Activated naive CD4-positive, alpha-beta T cell treated with Interleukin-2 at 50 U/mL for 16 hours (primary cell): ENCODE results near the gene PHGDH.
"Not testable (repeated sequence)": the region's sequence is repeated elsewhere in the genome, so short reads cannot be mapped to it uniquely, and the experiment has no call there.

Experiments
- DNase-seq: peaks from one replicate; pipeline ENCODE4 v3.0.0-alpha.2; 2020

Gene PHGDH

DNA sequence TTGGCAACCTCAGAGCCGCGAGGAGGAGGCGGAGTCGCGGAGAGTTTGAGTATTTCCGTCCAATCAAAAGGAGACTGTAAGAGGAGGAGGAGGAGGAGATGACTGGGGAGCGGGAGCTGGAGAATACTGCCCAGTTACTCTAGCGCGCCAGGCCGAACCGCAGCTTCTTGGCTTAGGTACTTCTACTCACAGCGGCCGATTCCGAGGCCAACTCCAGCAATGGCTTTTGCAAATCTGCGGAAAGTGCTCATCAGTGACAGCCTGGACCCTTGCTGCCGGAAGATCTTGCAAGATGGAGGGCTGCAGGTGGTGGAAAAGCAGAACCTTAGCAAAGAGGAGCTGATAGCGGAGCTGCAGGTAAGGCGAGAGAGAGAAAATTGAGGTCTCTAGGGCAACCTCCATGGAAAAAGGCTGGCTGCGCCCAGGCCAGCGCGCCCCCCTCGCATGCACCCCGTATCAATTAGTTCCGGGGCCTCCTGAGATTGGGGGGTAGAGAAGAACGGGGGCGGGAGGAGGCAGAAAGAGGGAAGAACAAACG is at the start of gene PHGDH:
Gene PHGDH, plus strand, starts transcription at position 131 of the 538 bp plus-strand sequence. Its CDS starts 89 bp downstream, at position 220.
- peak; percentile 31 for DNase-seq

DNA sequence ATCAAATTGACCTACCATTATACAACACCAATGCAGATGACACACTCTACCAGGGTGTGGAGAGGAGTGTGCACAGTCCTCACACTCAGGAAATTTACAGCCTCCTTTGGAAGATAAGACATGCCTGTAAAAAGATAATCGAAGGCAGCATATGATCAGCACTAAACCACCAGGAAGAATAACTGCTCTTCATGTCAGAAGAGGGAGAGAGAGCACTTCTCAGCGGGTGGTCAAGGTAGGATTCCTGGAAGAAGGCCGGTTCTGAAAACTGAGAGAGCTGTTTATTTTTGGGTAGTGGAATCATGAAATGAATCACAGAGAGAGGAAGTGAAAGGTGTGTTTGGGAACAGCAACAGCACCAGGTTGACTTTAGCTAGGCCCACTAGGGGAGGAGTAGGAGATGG is 49.7 kb upstream of the PHGDH start:
- DNase-seq = no peak

DNA sequence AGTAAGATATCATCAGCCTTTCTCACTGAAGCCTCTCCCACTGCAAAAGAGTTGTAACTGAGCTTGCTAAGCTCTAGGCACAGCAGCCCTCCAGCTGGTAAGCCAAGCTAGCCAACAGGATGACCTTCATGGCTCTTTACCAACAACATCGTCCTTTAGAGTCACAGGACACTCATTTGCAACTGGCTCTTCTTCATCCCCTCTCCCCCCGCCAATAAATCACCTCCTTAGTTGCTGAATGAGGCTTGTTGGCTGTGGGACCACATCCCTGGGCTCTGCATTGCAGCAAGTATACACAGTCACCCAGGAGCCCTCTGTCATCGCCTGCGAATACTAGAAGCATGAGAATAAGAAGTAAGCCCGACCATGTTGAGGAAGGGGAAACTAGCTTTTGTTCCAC is 47.7 kb upstream of the PHGDH start:
- DNase-seq = no peak

DNA sequence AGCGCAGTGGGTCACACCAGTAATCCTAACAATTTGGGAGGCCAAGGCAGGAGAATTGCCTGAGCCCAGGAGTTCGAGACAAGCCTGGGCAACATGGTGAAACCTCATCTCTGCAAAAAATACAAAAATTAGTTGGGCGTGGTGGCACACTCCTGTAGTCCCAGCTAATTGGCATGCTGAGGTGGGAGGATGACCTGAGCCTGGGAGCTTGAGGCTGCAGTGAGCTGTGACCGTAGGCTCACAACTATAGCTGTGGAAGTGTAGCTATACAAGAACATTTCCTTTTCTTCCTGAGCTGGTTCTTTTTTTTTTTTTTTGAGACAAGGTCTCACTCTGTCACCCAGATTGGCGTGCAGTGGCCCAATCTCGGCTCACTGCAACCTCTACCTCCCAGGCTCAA is 44.6 kb upstream of the PHGDH start:
- no peak for DNase-seq

DNA sequence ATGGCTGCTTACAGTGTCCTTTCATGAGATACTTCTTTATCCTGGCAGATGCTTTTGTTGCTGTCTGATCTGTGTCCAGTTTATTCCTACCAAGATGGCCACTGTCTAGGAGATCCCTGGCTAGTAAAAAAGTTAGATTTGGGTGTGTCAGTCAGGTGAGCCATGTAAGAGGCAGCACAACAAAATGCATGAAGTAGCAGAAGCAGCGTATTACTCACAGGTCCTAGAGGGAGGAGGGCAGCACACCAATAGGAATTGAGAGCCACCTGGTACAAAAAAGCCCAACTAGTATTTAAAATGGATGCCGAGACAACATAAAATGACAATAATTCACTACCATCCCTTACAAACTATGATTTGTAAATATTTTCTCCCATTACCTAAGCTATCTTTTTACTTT is 40.8 kb upstream of the PHGDH start:
- DNase-seq = no peak

DNA sequence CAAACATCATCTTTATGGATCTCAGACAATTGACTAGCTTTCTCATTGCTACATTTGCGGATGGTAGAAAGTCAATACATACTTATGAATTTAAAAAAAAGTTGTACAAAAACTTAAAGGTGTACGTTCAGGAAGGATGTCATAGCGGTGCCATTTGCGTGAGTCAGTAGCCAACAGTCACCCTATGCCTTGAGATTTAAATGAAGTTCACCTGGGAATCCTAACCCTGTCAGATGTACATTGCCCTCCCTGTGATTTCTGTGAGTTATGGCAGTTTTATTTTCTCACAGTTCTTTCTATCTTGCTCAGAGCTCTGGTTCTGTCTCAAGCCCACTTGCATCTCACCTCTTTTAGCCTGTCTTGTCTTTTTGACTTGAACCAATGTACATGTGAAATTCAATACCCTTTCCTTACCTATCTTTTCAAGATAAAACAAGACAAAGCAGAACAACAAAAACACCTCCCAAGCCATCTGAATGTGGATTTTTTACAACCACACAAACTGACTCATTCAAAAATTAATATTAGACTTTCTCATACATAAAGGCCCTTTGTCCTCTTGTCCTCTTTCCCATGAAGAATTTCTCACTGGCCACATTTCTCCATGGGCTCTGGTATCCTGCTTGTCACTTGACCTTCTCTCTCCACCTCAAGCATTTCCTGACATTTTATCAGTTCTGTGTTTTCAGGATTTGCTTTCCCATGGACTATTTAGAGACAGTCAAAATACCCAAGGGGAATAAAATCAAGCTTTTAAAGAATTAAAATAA is 38.4 kb upstream of the PHGDH start:
- no peak for DNase-seq

DNA sequence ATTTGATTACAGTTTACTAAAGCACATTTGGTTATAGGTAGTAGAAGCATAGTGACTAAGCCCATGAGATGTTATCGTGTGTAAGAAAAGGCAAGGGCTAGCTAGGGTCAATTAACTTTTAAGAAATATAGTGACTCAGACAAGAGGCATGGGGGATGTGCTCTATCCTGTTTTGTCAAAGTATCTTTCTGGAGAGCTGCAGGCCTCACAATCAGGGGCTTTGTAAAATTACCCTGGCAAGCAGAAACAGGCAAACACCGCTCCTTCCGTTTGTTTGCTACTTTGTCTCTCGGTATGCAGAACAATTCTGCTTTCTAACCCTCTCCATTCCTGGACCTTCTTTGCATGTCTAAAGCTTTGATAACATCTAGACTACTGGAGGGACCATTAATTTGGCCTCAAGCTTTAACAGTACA is 37.6 kb upstream of the PHGDH start:
- no peak for DNase-seq

DNA sequence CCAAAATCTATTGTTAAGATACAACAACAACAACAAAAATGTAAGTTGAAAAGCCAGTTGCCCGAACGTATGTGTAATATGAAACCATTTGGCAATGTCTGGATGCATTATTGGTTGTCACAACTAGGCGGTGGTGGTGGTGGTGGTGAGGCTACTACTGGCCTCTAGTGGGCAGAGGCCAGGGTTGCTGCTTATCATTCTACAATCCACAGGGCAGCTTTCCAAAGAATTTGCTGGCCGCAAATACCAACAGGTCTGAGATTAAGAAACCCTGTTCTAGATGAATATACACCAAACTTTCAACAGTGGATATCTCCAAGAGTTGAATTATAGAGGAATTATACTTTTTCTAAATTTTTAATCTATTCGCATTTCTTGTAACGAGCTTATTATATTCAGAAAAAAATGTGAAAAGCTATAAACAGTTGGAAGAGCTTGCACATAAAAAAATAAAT is 36.9 kb upstream of the PHGDH start:
- DNase-seq = peak; percentile 32

DNA sequence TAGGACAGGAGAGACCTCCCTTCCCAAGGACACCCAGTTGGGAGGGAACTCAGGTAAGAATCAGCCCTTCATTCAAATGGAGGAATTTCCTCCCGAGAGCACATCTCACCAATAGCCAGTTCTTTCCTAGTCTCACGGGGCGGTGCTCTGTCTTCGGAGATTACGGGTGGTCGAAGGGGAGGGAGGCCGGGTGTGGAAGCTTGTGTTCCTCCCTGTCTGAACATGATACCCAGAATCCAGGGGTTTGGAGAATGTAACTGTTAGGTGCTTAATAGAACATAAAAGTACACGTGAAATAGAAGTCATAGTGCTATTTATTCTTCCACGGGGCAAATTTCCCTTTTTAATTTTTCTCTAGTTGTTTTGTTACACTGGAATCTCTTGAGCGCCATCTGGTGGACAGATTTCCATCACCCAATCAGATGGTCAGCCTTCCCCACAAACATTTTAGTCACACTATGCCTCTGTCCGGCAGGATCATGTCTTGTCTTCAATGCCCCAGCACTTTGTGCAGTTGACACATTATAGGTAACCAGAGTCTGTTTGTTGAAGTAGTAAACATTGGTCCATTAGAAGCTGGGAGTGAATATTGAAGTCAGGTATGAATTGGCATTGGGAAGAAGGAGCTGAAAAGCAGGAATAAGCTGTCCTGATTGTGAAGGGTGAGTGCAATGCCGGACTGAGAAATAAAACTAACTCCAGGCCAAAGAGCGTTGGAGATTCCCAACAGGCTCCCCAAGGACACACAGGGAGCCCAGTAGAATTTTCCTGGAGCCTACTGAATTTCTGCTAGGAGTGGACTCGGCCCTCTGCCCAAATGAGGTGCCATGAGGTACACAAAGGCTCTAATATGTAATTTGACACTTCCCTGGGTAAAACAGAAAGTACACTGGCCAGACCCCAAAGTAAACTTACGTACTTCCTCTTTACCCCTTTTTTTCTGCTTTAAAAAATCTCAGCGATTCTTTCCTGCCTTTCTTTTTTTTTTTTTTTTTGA is 36.1 kb upstream of the PHGDH start:
- DNase-seq = peak; percentile 52

DNA sequence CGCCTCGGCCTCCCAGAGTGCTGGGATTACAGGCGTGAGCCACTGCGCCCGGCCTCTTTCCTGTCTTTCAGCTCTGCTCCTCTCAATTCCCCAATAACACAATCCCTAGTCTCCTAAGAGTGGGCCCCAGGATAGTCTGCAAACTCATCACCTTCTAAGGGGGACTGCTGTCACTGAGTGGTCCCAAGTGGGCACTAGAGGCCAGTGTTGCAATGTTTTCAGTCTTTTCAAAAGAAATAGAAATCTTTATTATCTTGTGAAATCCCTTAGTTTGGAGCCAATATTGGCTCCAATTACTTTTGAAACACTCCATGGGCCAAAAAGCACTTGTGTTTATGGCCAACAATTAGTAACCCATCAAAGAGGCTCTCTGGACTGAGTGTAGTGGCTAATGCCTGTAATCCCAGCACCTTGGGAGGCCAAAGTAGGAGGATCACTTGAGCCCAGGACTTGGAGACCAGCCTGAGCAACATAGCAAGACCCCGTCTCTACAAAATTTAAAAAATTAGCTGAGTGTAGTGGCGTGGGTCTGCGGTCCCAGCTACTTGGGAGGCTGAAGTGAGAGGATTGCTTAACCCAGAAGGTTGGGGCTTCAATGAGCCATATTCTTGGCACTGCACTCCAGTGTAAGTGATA is 35.0 kb upstream of the PHGDH start:
- no peak for DNase-seq

DNA sequence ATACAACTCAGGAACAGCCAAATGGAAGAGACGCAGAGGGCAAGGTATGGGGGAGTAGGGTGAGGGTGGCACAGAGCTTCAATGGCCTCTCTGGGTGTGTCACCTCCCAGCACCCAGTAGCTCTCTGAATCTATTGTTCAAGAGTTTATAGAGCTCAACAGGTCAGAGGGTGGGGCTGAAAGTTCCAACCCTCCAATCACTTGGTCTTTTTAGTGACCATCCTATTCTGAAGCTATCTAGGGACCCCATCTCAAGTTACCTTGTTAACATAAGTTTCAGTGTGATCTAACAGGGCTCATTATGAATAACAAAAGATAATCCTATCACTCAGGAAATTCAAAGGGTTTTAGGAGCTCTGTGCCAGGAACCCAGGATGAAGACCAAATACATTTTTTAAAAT is 32.5 kb upstream of the PHGDH start:
- DNase-seq = no peak

DNA sequence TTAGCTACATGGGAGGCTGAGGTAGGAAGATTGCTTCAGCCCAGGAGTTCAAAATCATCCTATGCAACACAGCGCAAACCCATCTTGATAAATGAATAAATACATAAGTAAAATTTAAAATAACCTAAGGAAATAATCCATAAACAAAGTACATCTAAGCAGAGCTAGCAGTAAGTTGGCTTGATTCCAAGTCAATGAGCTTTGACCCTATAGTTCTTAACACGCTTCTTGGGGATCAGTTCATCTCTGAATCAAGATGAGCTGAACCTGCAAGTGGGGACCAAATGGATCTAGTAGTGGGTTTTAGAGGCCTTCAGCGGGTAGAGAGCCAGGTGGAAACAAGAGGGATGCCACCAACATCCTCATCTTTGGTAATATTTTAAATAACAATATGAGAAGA is 31.5 kb upstream of the PHGDH start:
- DNase-seq = no peak

DNA sequence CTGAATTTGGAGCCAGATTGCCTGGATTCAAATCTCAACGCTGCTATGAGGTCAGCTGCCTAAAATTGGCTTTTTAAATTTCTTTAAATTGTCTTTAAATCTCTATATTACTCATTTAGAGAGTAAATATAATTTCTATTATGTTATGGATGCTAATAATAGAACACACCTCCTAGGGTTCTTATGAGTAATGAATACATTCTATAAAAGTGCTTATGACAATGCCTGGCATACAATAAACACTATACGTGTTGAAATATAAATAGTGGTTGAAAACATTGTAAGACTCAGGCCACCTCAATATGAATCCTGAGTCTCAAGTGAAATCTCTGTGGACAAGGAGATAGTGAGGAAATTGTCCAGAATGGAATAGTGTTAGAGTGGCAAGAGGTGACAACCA is 31.0 kb upstream of the PHGDH start:
- no peak for DNase-seq

DNA sequence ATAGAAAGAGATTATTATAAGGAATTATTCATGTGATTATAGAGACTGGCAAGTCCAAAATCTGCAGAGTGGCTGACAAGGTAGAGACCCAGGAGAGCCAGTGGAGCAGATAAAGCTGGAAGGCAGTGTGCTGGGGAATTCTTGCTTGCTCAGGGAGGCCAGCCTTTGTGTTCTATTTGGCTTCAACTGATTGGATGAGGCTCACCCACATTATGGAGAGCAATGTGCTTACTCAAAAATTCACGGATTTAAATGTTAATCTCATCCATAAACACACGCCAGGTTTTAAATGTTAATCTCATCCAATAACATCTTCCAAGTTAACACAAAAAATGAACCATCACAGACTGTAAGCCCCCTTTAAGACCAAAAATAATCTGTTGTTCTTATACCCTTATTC is 30.2 kb upstream of the PHGDH start:
- DNase-seq = no peak

DNA sequence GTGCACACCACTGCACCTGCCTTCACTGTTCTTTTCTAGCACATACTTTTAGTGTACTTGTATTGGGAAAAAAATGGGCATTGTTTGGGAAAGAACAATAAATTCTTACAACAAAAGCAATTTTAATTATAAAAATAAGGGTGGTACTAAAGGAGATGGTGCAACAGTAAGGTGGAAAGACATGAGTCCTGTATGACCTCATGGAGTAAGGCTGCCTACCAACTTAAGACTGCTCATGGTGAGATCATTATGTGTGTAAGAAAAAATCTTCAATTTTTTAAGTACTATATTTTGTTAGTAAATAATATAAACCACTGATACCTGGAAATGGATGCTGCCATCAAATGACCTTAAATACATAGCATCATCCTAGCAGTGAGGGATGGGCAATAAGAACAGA is 29.6 kb upstream of the PHGDH start:
- DNase-seq = no peak

DNA sequence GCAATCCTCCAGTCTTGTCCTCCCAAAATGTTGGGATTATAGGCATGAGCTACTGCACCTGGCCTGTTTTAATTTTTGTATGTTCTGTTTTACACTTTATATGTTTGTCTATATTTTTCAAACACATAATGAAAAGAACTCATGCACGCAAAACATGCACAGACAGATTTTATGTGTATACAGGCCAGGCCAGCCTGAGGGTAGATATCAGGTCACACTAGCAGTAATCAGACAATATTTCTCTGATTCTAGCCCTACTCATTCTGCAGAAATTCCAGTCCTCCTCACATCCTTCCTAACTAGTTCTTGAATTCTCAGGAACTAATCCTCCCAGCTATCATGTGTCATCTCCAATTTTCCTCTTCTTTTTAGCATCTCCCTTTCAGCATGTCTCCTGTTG is 27.8 kb upstream of the PHGDH start:
- DNase-seq = no peak

DNA sequence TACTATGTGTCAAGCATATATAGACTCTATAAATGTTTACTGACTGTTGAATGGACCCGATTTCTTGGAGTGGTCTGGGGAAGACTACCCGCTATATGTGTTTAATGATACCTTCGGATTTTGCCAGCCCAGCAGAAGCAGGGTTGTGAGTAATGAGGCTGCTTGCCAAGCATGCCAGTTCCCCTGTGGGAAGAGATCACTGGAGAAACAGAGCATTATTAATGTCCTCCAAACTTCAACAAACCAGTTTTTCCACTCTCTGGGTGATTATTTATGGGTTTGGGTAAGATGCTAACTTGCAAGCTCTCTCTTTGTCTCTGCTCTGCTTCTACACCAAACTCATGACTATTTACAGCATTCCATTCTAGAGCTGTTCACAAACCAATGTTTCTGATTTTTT is 25.1 kb upstream of the PHGDH start:
- DNase-seq = no peak

DNA sequence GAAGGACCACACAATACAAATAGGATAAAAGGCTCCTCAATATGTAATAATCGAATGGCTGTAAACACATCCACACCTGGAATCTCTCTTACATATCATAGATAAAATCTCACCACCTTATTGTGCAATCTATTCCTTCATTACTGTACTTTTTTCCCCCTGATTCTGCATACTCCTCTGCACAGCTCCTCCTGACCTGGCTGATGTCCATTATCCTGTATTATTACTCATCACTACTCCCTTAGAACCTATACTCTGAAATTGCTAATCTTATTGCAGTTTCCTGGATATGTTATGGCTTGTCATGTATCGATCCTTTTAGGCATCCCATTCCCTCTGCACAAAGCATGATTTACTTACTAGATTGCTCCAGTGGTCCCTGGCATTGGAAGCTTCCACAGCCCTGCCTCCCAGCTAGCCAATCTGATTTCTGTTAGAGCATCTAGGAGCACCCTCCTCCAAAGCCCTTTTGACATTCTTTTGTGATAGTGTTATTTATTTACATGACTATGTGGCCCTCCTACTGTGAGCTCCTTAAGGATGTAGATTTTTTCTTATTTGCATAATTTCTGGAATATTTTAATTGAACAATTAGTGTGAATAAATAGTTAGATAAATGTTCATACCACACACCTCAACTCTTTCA is 24.2 kb upstream of the PHGDH start:
- no peak for DNase-seq

DNA sequence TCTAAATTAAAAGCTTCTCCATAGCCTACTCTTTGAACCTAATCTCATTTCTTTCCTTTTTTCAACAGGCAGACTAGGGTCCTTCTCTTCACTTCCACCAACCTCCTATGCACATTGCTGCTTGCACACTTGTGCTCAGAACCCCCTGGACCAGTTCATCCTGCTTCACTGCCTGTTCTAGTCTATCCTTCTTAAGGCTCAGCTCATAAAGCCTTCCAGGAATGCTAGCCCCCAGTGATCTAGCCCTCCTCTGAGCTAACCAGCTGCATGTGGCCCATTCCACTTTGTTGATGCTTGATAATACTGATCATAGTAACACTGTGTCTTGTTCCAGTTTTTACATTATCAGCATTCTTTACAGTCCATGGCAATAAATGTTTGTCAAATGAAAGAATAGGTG is 22.9 kb upstream of the PHGDH start:
- no peak for DNase-seq

DNA sequence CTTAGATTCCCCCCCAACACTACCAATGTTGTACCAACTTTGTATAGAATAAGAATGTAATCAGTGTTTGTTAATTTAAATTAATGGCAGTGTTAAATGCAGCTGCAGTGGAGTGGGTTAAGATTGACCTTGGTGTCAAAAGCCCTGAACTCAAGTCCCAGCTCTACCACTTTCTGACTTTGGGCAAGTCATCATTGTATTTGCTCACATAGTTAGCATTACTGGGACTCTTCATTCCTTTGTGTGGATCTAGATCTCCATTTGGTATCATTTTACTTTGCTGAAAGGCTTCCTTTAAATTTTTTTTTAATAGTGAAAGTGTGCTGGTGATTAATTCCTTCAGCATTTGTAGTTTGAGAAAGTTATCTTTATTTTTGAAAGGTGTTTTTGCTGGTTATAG is 22.2 kb upstream of the PHGDH start:
- DNase-seq = no peak

DNA sequence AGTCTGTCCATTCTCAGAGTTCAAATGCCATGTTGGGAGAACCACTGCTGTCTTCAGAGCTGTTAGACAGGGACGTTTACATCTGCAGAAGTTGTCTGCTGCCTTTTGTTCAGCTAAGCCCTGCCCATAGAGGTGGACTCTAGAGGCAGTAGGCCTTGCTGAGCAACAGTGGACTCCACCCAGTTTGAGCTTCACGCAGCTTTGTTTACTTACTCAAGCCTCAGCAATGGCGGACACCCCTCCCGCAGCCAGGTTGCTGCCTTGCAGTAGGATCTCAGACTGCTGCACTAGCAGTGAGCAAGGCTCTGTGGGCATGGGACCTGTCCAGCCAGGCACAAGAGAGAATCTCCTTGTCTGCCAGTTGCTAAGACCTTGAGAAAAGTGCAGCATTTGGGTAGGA is 14.9 kb upstream of the PHGDH start:
- DNase-seq = not testable (repeated sequence)

DNA sequence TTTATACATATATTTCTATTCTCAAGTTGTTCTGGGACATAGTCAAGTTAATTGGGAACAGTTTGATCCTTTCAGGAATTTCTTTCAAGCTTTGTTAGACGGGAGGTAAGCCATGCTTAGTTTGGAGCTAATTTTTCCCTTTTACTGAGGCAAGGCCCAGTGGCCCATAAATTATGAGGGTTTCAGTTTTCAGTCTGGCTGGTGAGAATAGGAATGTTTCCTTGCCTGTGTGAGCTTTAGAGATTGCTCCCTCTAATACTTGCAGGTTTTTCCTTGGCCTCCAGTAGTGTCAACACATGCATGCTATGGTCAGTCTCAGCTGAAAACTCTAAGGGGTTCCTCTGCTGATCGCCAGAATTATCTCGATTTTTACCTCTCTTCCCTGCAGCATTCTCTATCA is 14.1 kb upstream of the PHGDH start:
- no peak for DNase-seq

DNA sequence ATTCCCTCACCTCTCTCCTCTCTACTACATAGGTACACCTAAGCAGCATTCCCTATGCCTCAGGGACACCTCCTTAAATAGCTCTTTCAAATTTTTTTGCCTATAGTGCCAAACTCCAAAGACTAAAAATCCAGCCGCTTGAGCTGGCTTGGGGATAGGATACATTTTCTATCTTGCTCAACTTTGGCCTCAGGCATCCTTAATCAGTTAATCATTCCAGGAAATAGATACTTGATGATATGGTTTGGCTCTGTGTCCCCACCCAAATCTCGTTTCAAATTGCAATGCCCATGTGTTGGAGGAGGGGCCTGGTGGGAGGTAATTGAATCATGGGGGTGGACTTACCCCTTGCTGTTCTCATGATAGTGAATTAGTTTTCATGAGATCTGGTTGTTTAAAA is 11.4 kb upstream of the PHGDH start:
- DNase-seq = no peak
